HuH-7 (cell line): ENCODE measurements around the gene SLC25A33.
"Not testable (repeated sequence)": the region's sequence is repeated elsewhere in the genome, so short reads cannot be mapped to it uniquely, and the experiment has no call there.

Source experiments
- DNase-seq: peaks from one replicate; pipeline ENCODE4 v3.0.0; 2011; ENCODE audit warnings: low spot score

SLC25A33 gene

GRCh38 chr1:9625030-9625429 lies 85.8 kb downstream of the SLC25A33 start:
- DNase-seq = not testable (repeated sequence)

- DNase-seq = no peak
Measured at GRCh38 chr1:9626201-9626608, 86.9 kb downstream of the SLC25A33 start.

- DNase-seq = no peak
Measured at GRCh38 chr1:9628541-9629444, 89.5 kb downstream of the SLC25A33 start.

GRCh38 chr1:9629445-9630201 lies 90.4 kb downstream of the SLC25A33 start:
- no peak for DNase-seq

- DNase-seq = no peak
Measured at GRCh38 chr1:9630331-9631111, 91.3 kb downstream of the SLC25A33 start.

GRCh38 chr1:9631613-9632012 lies 92.3 kb downstream of the SLC25A33 start:
- DNase-seq = no peak

GRCh38 chr1:9633493-9633892 lies 94.2 kb downstream of the SLC25A33 start:
- DNase-seq = no peak

- DNase-seq = no peak
Measured at GRCh38 chr1:9634582-9634981, 95.3 kb downstream of the SLC25A33 start.
